H9 (cell line): ENCODE measurements around the gene TSPAN13. TPM values are rescaled to one million over a fixed set of nuclear protein-coding genes. Genes with fewer than 3 reads are reported as not detected.

Source experiments
- DNase-seq: peaks from one replicate; pipeline ENCODE4 v3.0.0-alpha.2; 2017
- H2AFZ ChIP-seq: one replicate; pipeline ENCODE4 v1.6.1; 2013; ENCODE audit warnings: mild to moderate bottlenecking, low read length, control low read depth, moderate library complexity
- H2AK5ac ChIP-seq: 2 replicates; pipeline ENCODE4 v1.6.1; 2013; ENCODE audit warnings: low read length, control low read depth, mixed read lengths; ENCODE audit not compliant: insufficient read length
- H2BK120ac ChIP-seq: one replicate; pipeline ENCODE4 v1.6.1; 2013; ENCODE audit warnings: low read depth, mild to moderate bottlenecking, low read length, control low read depth, inconsistent platforms; ENCODE audit not compliant: poor library complexity, severe bottlenecking
- H2BK12ac ChIP-seq: 2 replicates; pipeline ENCODE4 v1.6.1; 2013; ENCODE audit warnings: low read length, control low read depth, mixed read lengths, low read depth; ENCODE audit not compliant: insufficient read length
- H2BK15ac ChIP-seq: 2 replicates; pipeline ENCODE4 v1.6.1; 2013; ENCODE audit warnings: low read depth, low read length, control low read depth
- H2BK20ac ChIP-seq: one replicate; pipeline ENCODE4 v1.6.1; 2013; ENCODE audit warnings: low read depth, mild to moderate bottlenecking, low read length, control low read depth, inconsistent platforms; ENCODE audit not compliant: poor library complexity, severe bottlenecking
- H2BK5ac ChIP-seq: 2 replicates; pipeline ENCODE4 v1.6.1; 2013; ENCODE audit warnings: low read length, control low read depth, mixed read lengths; ENCODE audit not compliant: insufficient read length
- H3K14ac ChIP-seq: 2 replicates; pipeline ENCODE4 v1.6.1; 2013; ENCODE audit warnings: low read length, control low read depth; ENCODE audit not compliant: insufficient read depth
- H3K18ac ChIP-seq: 2 replicates; pipeline ENCODE4 v1.6.1; 2013; ENCODE audit warnings: low read depth, mild to moderate bottlenecking, mixed read lengths, low read length, control low read depth; ENCODE audit not compliant: insufficient read length
- H3K23ac ChIP-seq: 2 replicates; pipeline ENCODE4 v1.6.1; 2013; ENCODE audit warnings: low read length, control low read depth, mixed read lengths, low read depth; ENCODE audit not compliant: insufficient read length
- H3K23me2 ChIP-seq: 2 replicates; pipeline ENCODE4 v1.6.1; 2013; ENCODE audit warnings: low read depth, mild to moderate bottlenecking, mixed read lengths, low read length, control low read depth; ENCODE audit not compliant: insufficient read length, poor library complexity, severe bottlenecking
- H3K27ac ChIP-seq: 2 replicates; pipeline ENCODE4 v1.5.1; 2013; ENCODE audit warnings: low read length, control low read depth, mixed read lengths, low read depth; ENCODE audit not compliant: insufficient read length
- H3K27me3 ChIP-seq: 2 replicates; pipeline ENCODE4 v1.6.1; 2013; ENCODE audit warnings: low read length, control low read depth, inconsistent platforms; ENCODE audit not compliant: insufficient read depth
- H3K4ac ChIP-seq: 2 replicates; pipeline ENCODE4 v1.6.1; 2013; ENCODE audit warnings: low read depth, mild to moderate bottlenecking, control low read depth, inconsistent platforms, low read length, moderate library complexity
- H3K4me1 ChIP-seq: 2 replicates; pipeline ENCODE4 v1.6.1; 2013; ENCODE audit warnings: low read length, control low read depth, inconsistent platforms; ENCODE audit not compliant: insufficient read depth
- H3K4me2 ChIP-seq: 2 replicates; pipeline ENCODE4 v1.6.1; 2013; ENCODE audit warnings: low read length, control low read depth, mixed read lengths; ENCODE audit not compliant: insufficient read length, insufficient read depth
- H3K56ac ChIP-seq: 2 replicates; pipeline ENCODE4 v1.6.1; 2013; ENCODE audit warnings: low read depth, mild to moderate bottlenecking, mixed read lengths, low read length, control low read depth; ENCODE audit not compliant: insufficient read length
- H3K79me1 ChIP-seq: 2 replicates; pipeline ENCODE4 v1.6.1; 2013; ENCODE audit warnings: low read depth, mild to moderate bottlenecking, moderate library complexity, low read length, control low read depth, inconsistent platforms; ENCODE audit not compliant: insufficient read depth, poor library complexity, severe bottlenecking
- H3K79me2 ChIP-seq: 2 replicates; pipeline ENCODE4 v1.6.1; 2013; ENCODE audit warnings: low read length, control low read depth, inconsistent platforms; ENCODE audit not compliant: insufficient read depth
- H3K9ac ChIP-seq: 2 replicates; pipeline ENCODE4 v1.6.1; 2013; ENCODE audit warnings: low read length, control low read depth, mixed read lengths; ENCODE audit not compliant: insufficient read length; ENCODE audit errors: extremely low read depth
- H3K9me3 ChIP-seq: one replicate; pipeline ENCODE4 v1.6.1; 2013; ENCODE audit warnings: low read depth, low read length, inconsistent platforms; ENCODE audit not compliant: control insufficient read depth
- H3T11ph ChIP-seq: one replicate; pipeline ENCODE4 v1.6.1; 2013; ENCODE audit warnings: mild to moderate bottlenecking, low read length, control low read depth, inconsistent platforms
- H4K20me1 ChIP-seq: one replicate; pipeline ENCODE4 v1.6.1; 2013; ENCODE audit not compliant: control insufficient read depth, insufficient read length, insufficient read depth
- H4K5ac ChIP-seq: 2 replicates; pipeline ENCODE4 v1.6.1; 2013; ENCODE audit warnings: low read depth, mild to moderate bottlenecking, mixed read lengths, low read length, control low read depth; ENCODE audit not compliant: insufficient read length
- H4K8ac ChIP-seq: replicated peaks from 2 replicates; pipeline ENCODE4 v1.6.1; 2013; ENCODE audit warnings: low read length, control low read depth, mixed read lengths, low read depth; ENCODE audit not compliant: insufficient read length
- H4K91ac ChIP-seq: 2 replicates; pipeline ENCODE4 v1.6.1; 2013; ENCODE audit warnings: low read depth, mild to moderate bottlenecking, moderate library complexity, mixed read lengths, low read length, control low read depth; ENCODE audit not compliant: insufficient read length
- H3K27ac Mint-ChIP-seq, 3 experiments: 2 replicates in 2 of 3; 3 replicates in 1 of 3; pipeline ENCODE4 v1.8.0; 2020 to 2021; ENCODE audit warnings: mixed read lengths in 3 of 3, mild to moderate bottlenecking in 1 of 3, moderate library complexity in 1 of 3
- H3K27me3 Mint-ChIP-seq: 2 replicates; pipeline ENCODE4 v1.8.0; 2021; ENCODE audit warnings: low read depth, mild to moderate bottlenecking, moderate library complexity, mixed read lengths
- H3K36me3 Mint-ChIP-seq, 3 experiments: 2 replicates in 2 of 3; 3 replicates in 1 of 3; pipeline ENCODE4 v1.8.0; 2020 to 2021; ENCODE audit warnings: low read depth in 3 of 3, mixed read lengths in 3 of 3; ENCODE audit not compliant: insufficient read depth in 1 of 3
- H3K4me1 Mint-ChIP-seq, 2 experiments: 2 replicates each; pipeline ENCODE4 v1.8.0; 2020; ENCODE audit warnings: mixed read lengths in 2 of 2
- H3K4me3 Mint-ChIP-seq, 2 experiments: 2 replicates in 1 of 2; 3 replicates in 1 of 2; pipeline ENCODE4 v1.8.0; 2020 to 2021; ENCODE audit warnings: mild to moderate bottlenecking in 2 of 2, mixed read lengths in 2 of 2, moderate library complexity in 1 of 2
- H3K9me3 Mint-ChIP-seq, 2 experiments: 2 replicates in 1 of 2; 3 replicates in 1 of 2; pipeline ENCODE4 v1.8.0; 2020; ENCODE audit warnings: mild to moderate bottlenecking in 2 of 2, mixed read lengths in 2 of 2, moderate library complexity in 1 of 2
- WGBS: extraction: QIAGEN DNeasy Blood & Tissue Kit; methylation state at CpG from one replicate; pipeline ENCODE4 v1.1.7; 2013; ENCODE audit warnings: missing lambda C conversion rate, low lambda C conversion rate, mixed read lengths; ENCODE audit not compliant: insufficient read length; ENCODE audit errors: extremely low coverage; 5-methylcytosine and 5-hydroxymethylcytosine counted together
- total RNA-seq: library from RNA; stranded (reverse); gene quantifications from 2 replicates; pipeline ENCODE4 v1.2.1, GENCODE V29; 2021
- TF ChIP-seq, protein P1 (sequence below): fragments of 200-600 bp; sonication (generic); conservative IDR thresholded peaks from 3 replicates; pipeline ENCODE4 v1.8.0; 2021; ENCODE audit warnings: antibody characterized with exemption, mild to moderate bottlenecking

The TSPAN13 gene
- total RNA-seq, 1 experiment from 2014 or later: 18.7 TPM

DNA sequence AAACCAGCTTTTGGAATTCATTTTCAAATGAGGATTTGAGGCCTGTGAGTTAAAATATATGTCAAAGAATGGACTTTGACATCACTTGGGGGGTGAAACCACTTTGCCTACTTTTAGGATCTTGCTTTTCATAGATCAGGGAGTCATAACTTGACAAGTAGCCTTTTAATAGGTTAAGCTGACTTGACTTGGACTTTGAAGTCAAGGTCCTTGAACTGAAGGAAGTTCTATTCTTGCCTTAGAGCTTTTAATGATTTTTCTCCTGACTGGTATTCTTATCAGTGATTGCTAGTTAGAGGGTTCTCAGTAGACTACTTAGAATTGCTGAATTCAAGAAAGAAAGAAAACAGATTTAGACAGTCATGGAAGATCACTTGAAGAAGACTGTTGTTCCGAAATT lies 33.6 kb downstream of the TSPAN13 start:
- no peak for DNase-seq
- no peak overlapping the region for H4K8ac ChIP-seq
- H3K4me2 ChIP-seq: no peak overlapping the region
- H2AFZ ChIP-seq: no peak overlapping the region
- H3K23ac ChIP-seq: no peak overlapping the region
- no CpG with 5 or more reads among the region's 1 CpG for WGBS
- H3K4ac ChIP-seq: no peak overlapping the region
- Mint-ChIP-seq H3K27ac (no peak overlapping the region), H3K4me3 (no peak overlapping the region), H3K9me3 (peaks cover 0 to 2% of the 10 kb centered on the region in 2 experiments; a peak in 1 of 5 replicates), H3K4me1 (no peaks in the 10 kb centered on the region), H3K27me3 (no peaks in the 10 kb centered on the region), H3K36me3 (peaks cover 0 to 5% (median 2%) of the 10 kb centered on the region in 3 experiments; a peak in 3 of 7 replicates)
- no peak overlapping the region for H4K91ac ChIP-seq
- no peaks in the 10 kb centered on the region for H3K27me3 ChIP-seq
- no peak overlapping the region for H3K9ac ChIP-seq
- no peaks in the 10 kb centered on the region for H3K79me2 ChIP-seq
- H3K79me1 ChIP-seq: no peaks in the 10 kb centered on the region
- no peak overlapping the region for H3K18ac ChIP-seq
- no peak overlapping the region for H2BK20ac ChIP-seq
- no peaks in the 10 kb centered on the region for H4K20me1 ChIP-seq
- H3K27ac ChIP-seq: no peak overlapping the region
- no peak overlapping the region for H3K56ac ChIP-seq
- TF ChIP-seq, protein P1, sequence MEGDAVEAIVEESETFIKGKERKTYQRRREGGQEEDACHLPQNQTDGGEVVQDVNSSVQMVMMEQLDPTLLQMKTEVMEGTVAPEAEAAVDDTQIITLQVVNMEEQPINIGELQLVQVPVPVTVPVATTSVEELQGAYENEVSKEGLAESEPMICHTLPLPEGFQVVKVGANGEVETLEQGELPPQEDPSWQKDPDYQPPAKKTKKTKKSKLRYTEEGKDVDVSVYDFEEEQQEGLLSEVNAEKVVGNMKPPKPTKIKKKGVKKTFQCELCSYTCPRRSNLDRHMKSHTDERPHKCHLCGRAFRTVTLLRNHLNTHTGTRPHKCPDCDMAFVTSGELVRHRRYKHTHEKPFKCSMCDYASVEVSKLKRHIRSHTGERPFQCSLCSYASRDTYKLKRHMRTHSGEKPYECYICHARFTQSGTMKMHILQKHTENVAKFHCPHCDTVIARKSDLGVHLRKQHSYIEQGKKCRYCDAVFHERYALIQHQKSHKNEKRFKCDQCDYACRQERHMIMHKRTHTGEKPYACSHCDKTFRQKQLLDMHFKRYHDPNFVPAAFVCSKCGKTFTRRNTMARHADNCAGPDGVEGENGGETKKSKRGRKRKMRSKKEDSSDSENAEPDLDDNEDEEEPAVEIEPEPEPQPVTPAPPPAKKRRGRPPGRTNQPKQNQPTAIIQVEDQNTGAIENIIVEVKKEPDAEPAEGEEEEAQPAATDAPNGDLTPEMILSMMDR: no peak
- no peak overlapping the region for H2BK5ac ChIP-seq
- no peak overlapping the region for H3K14ac ChIP-seq
- H4K5ac ChIP-seq: no peak overlapping the region
- no peak overlapping the region for H2BK15ac ChIP-seq
- no peak overlapping the region for H2BK120ac ChIP-seq
- no peaks in the 10 kb centered on the region for H3K4me1 ChIP-seq
- no peak overlapping the region for H3T11ph ChIP-seq
- H3K23me2 ChIP-seq: no peaks in the 10 kb centered on the region
- no peaks in the 10 kb centered on the region for H3K9me3 ChIP-seq
- H2BK12ac ChIP-seq: no peak overlapping the region
- H2AK5ac ChIP-seq: no peak overlapping the region
